ENCODE results near the gene CSNK1D. TPM values are rescaled to one million over a fixed set of nuclear protein-coding genes. Genes with fewer than 3 reads are reported as not detected.

CSNK1D gene
- total RNA-seq, 1 experiment from 2014 or later, result 137 TPM

DNA sequence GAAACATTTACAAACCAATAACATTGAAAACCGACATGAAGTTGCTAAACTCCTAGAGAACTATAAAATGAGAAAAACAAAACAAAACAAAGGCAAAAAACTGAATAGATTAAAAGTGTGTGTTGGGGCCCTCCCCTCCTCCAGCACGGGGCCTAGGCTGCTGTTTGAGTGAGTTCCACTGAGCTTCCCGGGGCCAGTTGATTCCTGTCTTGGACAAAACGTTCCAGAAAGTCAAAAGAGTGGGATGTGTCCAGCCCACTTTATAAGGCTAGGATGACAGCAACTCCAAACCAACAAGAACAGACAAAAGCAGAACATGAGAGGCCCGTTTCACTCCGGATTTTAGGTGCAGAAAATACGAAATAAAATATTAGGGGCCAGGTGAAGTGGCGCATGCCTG, 11.6 kb upstream of the CSNK1D start:
- H3K14ac ChIP-seq (ENCODE audit: insufficient read depth, low read length), result no peak overlapping the region
- WGBS (ENCODE audit: extremely low coverage, insufficient read length, low lambda C conversion rate), result no CpG with 5 or more reads among the region's 8 CpGs
- Mint-ChIP-seq H3K27ac (no peak overlapping the region), H3K4me1 (peaks cover 5 to 19% of the 10 kb centered on the region in 2 experiments), H3K36me3 (ENCODE audit: insufficient read depth in 1 of 3, low read depth in 3 of 3) (no peaks in the 10 kb centered on the region), H3K9me3 (peaks cover 0 to 10% of the 10 kb centered on the region in 2 experiments; a peak in 3 of 5 replicates), H3K27me3 (ENCODE audit: low read depth) (peaks cover 16% of the 10 kb centered on the region), H3K4me3 (no peak overlapping the region)
- no peaks in the 10 kb centered on the region for H3K79me2 ChIP-seq (ENCODE audit: insufficient read depth, low read length)
- no peak overlapping the region for H4K8ac ChIP-seq (replicated peaks; ENCODE audit: insufficient read length, low read depth, low read length)
- no peak overlapping the region for H2BK20ac ChIP-seq (ENCODE audit: low read depth, low read length, poor library complexity, severe bottlenecking)
- TF ChIP-seq, protein P1, sequence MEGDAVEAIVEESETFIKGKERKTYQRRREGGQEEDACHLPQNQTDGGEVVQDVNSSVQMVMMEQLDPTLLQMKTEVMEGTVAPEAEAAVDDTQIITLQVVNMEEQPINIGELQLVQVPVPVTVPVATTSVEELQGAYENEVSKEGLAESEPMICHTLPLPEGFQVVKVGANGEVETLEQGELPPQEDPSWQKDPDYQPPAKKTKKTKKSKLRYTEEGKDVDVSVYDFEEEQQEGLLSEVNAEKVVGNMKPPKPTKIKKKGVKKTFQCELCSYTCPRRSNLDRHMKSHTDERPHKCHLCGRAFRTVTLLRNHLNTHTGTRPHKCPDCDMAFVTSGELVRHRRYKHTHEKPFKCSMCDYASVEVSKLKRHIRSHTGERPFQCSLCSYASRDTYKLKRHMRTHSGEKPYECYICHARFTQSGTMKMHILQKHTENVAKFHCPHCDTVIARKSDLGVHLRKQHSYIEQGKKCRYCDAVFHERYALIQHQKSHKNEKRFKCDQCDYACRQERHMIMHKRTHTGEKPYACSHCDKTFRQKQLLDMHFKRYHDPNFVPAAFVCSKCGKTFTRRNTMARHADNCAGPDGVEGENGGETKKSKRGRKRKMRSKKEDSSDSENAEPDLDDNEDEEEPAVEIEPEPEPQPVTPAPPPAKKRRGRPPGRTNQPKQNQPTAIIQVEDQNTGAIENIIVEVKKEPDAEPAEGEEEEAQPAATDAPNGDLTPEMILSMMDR (conservative IDR thresholded peaks at IDR 0.05), result no peak
- no peak overlapping the region for H2BK5ac ChIP-seq (ENCODE audit: insufficient read length, low read length)
- no peak overlapping the region for H4K5ac ChIP-seq (ENCODE audit: insufficient read length, low read depth, low read length)
- H3K4ac ChIP-seq (ENCODE audit: low read depth, low read length), result no peak overlapping the region
- H4K91ac ChIP-seq (ENCODE audit: insufficient read length, low read depth, low read length), result no peak overlapping the region
- H3K4me2 ChIP-seq (ENCODE audit: insufficient read depth, insufficient read length, low read length), result no peak overlapping the region
- no peak overlapping the region for H2BK15ac ChIP-seq (ENCODE audit: low read depth, low read length)
- H3K18ac ChIP-seq (ENCODE audit: insufficient read length, low read depth, low read length), result no peak overlapping the region
- H2AFZ ChIP-seq (ENCODE audit: low read length), result no peak overlapping the region
- no peaks in the 10 kb centered on the region for H3K4me1 ChIP-seq (ENCODE audit: insufficient read depth, low read length)
- no peaks in the 10 kb centered on the region for H3K27me3 ChIP-seq (ENCODE audit: insufficient read depth, low read length)
- no peak overlapping the region for H2AK5ac ChIP-seq (ENCODE audit: insufficient read length, low read length)
- H3K23me2 ChIP-seq (ENCODE audit: insufficient read length, low read depth, low read length, poor library complexity, severe bottlenecking), result no peaks in the 10 kb centered on the region
- H4K20me1 ChIP-seq (ENCODE audit: control insufficient read depth, insufficient read depth, insufficient read length), result peaks cover 4% of the 10 kb centered on the region
- no peak overlapping the region for H3K56ac ChIP-seq (ENCODE audit: insufficient read length, low read depth, low read length)
- H3K23ac ChIP-seq (ENCODE audit: insufficient read length, low read depth, low read length), result no peak overlapping the region
- DNase-seq, result no peak
- H3K9me3 ChIP-seq (ENCODE audit: control insufficient read depth, low read depth, low read length), result no peaks in the 10 kb centered on the region
- no peak overlapping the region for H3K9ac ChIP-seq (ENCODE audit: extremely low read depth, insufficient read length, low read length)
- no peaks in the 10 kb centered on the region for H3K79me1 ChIP-seq (ENCODE audit: insufficient read depth, low read depth, low read length, poor library complexity, severe bottlenecking)
- no peak overlapping the region for H3K27ac ChIP-seq (ENCODE audit: insufficient read length, low read depth, low read length)
- no peak overlapping the region for H2BK12ac ChIP-seq (ENCODE audit: insufficient read length, low read depth, low read length)
- no peak overlapping the region for H2BK120ac ChIP-seq (ENCODE audit: low read depth, low read length, poor library complexity, severe bottlenecking)
- no peak overlapping the region for H3T11ph ChIP-seq (ENCODE audit: low read length)

All from H9 (cell line).